Superior temporal gyrus (tissue), 1 donor: ENCODE data around the gene RPP25L.

Source experiments
- DNase-seq: peaks from one replicate; pipeline ENCODE4 v3.0.0-alpha.2; 2016; ENCODE audit errors: extremely low spot score

RPP25L gene

DNA sequence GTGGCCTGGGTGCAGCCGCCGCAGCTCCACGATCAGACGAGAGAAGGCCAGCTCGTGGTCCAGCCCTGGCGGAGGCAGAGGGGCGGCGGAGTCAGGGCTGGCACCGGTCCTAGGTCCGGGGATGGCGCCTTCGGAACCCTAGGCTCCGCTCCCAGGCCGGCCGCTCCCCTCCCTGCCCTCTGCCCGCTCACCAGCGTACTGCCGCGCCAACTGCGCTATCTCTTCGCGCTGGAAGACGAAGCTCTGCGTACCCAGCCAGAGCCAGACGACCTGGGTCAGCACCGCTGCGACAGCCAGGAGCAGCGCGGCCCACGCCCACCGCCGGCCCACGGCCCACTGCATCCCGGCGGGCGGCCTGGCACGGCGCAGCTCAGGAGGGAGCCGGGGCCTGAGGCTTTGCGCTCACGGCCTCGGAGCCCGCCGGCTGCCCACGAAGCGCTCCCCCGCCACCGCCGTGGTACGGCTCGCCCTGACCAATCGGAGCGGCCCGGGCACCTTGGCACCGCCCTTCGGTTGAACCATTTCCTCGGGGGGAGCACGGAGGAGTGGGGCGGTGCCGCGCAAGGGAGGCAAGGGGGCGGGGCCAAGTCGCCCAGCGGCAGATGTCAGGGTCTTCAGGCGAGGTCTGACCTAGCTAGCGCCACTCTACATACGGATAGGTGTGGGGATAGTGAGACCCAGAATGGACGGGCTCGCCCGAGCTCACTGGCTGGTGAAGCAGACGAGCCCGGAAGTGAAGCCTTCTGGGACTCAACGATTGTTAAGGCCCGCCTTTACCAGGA, 25.6 kb upstream of the RPP25L start, which contains the start of gene SIGMAR1:
TSS of gene SIGMAR1 (minus strand) at position 432 of the 782 bp plus-strand sequence. CDS start at position 342, 90 bp downstream.
- DNase-seq: peak; percentile 96

DNA sequence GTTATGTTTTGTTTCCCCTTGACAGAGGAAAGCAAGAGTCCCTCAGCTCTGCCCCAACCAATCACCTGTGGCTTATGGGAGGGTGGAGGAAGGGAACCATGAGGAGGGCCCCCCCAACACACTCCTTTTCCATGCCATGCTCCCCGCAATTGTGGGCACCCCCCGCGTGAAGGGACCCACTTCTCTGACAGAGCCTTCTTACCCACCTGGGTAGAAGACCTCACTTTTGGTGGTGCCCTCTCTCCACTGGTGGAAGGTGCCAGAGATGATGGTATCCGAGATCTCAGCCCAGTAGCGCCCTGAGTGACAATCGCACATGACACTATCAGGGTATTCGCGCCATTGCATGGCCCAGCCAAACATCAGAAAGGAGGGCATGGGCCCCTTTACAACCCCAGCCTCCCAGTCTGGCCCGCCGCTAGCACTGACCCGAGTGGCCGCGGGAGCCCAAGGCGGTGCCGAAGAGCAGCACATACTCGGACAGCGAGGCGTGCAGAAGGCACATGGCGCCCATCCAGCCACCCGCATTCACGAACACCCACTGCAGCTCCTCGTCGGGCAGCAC, 25.0 kb upstream of the RPP25L start:
- no peak for DNase-seq

DNA sequence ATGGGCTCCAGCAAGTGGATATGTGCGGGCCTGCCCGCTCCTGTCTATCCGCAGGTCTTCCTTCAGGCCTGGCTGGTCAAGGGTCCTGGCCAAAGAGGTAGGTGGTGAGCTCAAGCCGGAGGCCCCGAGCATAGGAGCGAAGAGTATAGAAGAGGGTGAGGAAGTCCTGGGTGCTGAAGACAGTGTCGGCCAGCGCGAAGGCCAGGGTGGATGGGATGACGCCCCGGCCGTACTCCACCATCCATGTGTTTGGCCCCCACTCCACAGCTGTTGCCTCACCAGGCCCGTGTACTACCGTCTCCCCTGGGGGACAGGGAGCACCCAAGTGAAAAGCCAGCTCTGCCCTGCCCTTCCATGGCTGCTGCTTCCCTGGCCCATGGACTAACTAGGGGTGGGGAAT, 23.7 kb upstream of the RPP25L start:
- DNase-seq: no peak

DNA sequence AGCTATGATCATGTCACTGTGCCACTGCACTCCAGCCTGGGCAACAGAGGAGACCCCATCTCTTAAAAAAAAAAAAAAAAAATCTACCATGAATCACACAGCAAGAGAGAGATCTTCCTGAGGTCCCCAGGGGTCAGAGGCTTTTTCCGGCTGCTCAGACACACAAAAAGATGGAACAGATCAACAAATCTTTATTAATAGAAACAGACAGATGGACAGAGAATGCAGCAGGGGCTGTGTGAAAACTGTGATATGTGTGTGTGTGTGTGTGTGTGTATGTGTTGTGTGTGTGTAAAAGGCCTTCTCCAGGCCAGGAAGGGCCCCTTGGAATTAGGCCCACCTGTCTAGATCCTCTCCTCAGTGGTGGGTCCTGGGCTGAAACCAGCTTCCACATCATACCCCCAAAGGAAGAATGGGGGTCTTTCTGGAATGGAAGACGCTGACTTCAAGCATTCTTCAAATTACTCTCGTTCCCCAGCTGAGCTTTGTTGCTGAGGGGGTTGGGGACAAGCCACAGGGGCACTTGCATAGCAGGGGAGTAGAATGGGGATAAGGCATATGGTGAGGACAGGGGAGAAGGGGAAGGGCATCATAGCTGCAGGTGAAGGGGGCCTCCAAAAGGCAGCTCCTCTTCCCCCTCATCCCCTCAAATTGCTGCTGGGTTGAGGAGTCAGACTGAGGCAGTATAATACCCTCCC, 22.8 kb upstream of the RPP25L start:
- DNase-seq: no peak

DNA sequence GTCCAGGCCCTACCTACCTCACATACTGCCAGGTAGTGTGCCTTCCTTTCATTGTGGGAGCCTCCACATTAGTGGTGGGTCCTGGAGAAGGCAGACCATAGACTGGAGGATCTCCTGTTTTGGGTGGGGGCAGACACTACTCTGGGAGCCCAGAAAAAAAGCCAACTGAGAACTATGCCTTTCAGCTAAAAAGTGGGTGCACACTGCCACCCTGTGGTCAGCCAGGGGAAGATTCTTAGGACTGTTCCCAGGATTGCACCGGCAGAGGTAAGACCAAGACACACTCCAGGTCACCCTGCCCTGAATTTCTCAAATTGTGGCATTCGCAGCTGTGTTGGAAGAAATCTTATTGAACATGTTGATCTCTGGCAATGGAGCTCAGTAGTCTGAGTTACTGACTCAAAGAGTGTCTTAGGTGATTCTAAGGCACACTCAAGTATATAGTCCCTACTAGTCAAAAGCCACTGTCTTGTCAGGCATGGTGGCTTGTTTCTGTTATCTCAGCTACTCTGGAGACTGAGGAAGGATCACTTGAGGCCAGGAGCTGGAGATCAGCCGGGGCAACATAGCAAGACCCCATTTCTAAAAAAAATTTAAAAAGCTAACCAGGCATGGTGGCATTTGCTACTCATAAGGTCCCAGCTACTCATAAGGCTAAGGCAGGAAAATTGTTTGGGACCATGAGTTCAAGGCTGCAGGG, 22.1 kb upstream of the RPP25L start:
- DNase-seq: peak; percentile 87

DNA sequence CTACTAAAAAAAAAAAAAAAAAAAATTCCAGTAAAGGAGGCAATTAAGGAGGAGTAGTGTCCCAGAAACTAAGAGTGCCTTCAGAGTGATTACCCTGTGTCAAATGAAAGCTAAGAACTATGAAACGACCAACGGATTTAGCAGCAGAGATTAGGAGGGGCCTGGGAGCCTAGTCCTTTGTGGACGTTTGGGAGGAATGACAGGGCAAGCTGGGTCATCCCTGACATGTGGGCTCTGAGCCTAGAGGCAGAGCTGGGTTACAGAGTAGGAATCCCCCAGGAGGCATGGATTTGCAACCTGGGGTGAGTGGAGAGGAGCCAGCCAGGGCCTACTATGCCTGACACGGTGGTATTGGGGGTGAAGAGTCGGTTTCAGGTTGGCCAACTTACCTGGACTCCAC, 21.3 kb upstream of the RPP25L start:
- no peak for DNase-seq

DNA sequence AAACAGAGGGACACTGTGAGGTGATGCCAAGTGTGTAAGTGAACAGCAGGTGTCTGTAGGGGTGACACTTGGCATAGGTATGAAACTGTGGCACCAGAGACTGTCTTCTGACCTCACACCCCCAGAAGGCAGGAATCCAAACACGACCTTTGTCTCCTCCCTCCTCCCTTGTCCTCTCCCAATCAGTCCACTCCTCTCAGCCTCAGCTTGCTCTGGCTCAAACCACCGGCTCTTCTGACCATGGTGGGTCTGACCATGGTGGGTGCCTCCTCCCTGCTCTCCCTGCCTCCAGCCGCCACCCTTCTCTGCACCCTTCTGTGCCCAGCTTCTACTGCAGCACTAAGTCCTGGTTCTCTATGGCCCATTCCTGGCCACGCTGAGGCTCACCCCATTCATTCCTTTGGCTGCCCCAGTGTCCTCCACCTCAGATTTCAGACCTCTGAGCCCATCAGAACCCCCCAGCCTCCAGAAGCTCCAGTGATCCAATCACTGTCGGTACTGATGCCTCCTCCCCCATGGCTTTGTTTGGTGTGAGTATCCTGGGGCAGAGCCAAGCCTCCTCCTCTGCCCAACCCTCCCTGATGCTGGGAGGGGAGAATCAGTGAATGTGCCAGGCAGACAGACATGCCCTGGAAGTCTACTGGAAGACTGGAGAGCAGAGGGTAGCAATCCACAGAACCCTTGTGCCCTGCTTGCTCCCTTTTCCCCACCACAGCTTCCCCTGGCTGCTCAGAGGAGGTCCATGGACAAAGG, 18.7 kb upstream of the RPP25L start:
- no peak for DNase-seq

DNA sequence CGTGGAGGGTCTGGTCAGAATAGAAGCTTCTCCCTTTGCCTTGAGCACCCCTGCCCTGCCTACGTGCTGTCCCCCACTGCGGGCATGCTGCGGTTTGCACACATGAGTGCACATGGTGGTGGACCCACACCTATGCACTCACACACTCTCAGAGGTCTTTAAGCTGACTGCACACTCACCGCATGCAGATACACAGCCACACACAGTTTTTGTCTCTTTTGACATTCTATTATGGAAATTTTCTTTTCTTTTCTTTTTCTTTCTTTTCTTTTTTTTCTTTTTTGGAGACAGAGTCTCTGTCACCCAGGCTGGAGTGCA, 17.6 kb upstream of the RPP25L start:
- no peak for DNase-seq

DNA sequence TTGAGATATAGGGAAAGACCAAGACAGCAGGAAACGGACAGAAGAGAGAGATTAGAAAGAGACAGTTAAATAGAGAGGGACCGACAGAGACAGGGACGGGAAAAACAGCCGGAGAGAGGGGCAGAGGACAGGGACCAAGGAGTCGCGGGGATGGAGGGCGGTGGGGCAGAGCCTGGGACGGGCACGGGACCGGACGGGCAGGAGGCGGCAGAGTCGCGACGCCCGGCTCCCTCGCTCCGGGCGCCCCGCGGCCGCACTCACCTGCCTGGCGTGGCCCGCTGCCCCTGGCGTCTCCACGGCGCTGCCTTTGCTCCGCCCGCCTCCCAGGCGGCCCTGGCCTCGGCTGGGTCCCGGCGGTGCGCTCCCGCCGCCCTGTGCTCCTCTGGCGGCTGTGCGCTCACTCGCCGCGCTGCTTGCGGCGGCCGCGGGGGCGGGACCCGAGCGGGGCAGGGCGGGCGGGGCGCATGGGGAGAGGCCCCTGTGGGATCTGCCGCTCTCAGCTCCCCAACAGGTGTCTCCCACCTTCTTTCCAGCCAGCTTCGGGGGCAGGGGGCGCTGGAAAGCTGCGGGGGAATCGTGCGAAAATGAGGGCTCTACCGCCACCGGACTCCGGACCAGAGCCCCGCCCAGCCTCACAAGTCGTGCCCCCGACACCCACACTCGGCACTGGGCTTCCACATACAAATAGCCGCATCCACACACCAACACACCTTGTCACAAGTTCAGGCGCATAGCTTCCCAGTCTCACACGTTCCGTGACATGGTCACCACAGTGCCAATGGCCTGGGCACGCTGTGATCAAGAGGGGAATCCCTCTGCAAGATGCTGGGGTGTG, 17.0 kb upstream of the RPP25L start, which contains the start of gene ARID3C:
TSS of gene ARID3C (minus strand) at position 411 of the 835 bp plus-strand sequence. CDS start 1,052 bp downstream, outside the sequence.
- no peak for DNase-seq

DNA sequence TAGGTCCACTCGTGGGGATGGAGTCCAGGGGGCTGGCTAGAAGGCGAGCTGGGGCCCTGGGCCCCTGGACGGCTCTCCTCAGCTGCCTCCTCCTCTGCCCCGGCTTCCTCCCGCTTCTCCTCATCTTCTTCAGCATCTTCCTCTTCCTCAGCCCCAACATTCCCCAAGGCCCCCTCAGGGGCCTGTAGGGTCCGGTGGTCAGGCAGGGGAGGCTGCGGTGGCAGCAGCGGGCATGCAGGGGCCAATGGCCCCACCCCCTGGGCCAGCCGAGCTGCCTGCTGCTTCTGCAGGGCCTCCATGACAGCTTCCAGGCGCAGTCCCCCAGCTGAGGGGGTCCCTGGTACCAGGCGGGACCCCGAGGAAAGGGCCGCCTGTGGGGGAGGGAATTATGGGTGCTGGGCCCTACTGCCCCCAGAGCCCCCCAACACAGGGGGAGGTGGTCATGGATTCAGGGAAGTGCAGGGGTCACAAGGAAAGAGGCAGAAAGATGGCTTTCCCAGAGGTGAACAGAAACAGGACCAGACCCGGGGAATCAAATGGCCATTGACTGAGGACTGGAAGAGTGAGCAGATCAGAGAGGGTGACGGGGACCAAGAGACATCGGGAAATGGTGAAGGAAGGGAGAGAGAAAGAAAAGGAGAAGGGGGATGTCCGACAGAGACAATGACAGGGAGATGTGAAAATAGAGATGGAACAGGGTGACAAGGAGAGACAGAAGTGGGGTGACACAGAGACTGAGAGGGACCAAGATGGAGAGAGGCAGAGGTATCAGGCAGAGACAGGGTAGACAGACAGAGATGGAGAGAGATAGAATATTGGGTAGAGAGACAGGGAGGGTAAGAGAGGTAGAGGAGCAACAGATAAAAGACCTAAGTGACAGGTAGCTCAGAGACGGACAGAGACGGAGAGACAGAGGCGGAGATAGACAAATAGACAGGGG, 16.1 kb upstream of the RPP25L start:
- no peak for DNase-seq

DNA sequence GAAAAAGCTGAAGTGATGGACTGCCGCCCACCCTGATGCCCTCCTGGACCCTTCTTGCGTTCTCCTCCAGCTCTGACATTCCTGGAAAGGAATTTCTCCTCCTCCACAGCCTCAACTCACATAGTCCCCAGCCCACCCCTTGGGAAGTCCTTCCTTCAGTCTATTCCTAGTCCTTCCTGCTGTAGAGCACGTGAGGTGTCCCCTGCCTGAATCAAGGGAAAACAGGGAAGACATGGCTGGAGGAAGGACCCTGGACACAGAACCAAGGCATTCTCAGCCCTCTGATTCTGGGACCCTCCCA, 13.2 kb upstream of the RPP25L start:
- DNase-seq: no peak

DNA sequence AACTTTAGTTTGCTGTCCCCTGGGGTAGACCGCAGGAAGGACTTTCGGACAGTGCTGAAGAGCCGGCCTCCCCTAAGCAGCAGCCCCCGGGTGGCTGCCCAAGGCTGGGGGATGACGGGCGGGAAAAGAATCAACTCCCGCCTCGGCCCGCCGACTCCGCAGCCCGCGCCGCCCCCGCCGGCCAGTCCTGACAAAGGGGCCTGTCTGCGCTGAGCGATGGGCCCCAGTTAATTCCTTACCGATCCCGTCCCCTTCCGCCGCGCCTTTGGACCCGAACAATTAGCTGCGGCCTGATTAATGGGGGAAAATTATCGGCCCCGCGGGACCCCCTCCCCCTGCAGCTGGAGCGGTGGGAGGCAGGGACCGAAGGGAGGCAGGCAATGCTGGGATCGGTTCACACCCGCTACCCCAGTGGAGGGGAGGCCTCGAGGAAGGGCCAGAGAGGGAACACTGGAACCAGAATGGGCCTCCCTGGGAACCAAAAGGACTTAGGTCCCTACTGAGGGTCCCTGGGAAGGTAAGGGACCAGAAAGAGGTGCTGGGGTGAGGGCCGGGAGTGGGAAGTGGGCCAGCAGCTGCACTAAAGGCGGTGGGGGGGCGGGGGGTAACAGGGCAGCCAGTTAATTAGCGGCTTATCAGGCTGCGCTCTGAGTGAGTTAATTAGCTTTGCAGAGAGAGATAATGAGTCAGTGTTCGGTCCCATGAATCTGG, 12.7 kb upstream of the RPP25L start:
- DNase-seq: no peak

DNA sequence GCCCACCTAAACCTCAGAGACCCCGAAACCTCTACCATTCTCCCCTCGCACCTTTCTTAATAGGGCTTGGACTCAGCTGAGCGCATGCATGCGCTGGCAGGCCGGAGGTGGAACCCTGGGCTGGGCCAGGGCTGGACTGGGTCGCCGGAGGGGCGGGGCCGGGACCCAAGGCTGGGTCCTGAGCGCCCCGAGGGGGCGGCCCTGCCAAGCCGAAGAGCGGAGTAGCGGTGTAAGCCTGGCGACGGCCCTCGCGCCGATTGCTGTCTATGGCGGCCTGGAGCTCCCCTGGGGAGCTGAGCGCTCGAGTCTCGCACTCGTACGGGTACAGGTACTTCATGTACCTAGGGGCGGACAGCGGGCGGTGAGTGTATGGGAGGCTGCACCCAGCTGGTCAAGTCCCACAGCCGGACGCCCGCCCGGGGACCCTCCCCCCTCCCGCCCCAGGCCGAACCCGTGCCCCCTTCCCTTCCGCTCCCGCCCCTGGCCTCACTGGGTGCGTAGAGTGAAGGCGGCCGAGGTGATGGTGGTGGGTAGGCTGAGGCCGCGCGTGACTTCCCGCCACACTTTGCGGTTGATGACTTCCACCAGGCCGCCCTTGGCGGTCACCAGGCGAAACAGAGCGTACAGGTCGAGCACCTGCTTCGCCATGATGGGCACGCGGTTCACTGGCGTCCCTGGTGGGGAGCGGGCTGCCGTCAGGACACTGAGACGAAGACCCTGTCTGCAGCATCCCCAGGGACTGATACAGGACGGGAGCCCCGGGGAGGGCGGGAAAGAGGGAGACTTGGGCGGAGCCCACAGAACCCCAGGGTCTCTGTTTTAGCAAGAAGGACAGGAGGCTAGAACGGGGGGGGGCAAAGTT, 11.7 kb upstream of the RPP25L start:
- no peak for DNase-seq

DNA sequence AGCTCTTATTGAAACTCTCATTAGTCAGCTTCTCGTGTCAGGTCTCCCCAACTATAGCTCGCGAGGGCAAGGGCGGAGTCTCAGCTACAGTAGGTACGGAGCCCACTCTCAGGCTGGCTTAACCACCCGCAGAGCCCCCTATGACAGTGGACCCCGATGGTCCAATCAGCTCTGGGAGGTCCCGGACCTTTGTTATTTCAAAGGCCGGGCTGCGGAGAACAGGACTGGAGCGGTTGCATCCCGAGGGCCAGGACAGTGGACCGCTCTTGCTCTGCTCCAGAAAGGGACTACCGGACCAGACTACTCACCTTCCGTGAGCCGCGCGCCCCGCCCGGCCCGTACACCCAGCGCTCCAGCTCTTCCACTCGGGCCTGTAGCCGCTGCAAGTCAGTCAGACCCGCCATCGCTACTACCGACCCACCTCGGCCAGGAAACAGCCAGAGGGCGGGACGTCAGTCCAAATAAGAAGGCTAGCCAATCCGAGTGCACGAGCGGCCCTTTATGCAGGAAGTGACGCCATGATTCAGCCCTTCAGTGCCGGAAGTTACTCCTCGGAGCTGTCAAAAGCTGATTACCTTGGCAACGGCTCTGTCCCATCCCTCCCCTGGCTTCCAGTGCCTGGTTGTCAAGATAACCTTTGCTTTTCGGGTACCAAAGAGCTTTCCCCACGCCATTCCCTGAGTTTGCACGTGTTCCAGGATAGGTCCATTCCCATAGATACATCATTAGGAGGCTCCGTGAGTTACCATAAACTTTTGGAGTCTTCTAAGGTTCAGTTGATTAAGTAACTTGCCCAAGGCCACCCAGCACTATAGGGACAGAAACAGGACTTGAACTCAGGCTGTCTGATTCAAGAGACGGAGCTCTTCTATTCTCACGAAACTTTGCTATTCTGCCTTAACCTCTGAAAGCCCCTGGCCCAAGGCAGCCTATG, 8.4 kb upstream of the RPP25L start, which contains the start of gene DCTN3:
TSS of gene DCTN3 (minus strand) at position 435 of the 934 bp plus-strand sequence. CDS start at position 404, 31 bp downstream.
- DNase-seq: peak; percentile 99

DNA sequence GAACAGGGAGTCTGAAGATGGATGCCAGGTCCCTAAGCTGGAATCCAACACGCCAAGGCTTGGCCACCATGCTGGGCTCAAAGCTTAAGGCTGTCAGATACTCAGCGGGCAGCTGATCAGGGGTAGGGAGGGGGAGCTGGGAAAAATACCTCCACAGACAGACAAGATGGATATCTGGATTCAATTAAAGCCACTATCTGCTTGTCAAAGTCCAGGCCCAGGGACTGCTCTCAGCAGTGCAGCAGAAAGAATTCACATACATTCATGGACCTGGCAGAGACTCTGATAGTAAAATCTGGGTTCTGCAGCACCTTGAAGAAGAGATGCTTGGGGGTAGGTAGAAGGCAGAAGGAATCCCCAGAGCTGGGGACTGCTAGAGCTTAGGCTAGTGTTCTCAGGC, 3.2 kb upstream of the RPP25L start:
- no peak for DNase-seq

DNA sequence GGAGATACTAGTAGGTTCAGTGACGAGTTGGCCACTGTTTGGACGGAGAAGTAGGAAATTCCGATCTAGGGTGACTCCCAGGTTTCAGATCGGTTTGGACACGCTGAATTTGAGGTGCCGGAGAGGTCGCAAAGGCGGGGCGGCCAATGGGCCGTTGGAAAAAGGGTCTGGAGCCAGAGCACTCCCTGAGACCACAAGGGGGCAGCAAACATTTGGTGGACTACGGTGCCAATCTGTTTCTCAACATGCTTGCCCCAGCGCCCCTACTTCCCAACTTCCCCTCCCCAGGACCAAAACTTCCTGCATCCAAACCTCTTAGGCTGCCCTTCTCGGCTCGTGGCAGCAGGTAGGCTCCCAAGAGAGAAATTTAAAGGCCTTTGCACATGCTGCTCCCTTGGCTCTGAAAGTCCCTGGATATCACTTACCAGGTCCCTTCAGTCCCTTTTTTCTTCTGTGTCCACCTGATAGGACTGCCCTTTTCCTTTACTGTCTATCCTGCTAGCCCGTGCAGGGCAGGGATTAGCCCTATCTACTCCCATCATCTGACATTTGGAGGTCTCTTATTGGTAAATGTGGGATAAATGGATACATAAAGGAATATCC, 992 bp upstream of the RPP25L start:
- peak; percentile 93 for DNase-seq
